Measurements from ENCODE around the gene ZDHHC13. TPM values are rescaled to one million over a fixed set of nuclear protein-coding genes. Genes with fewer than 3 reads are reported as not detected.

Gene ZDHHC13
- total and polyA plus RNA-seq, 2 donors (not counting 1 experiment from before 2014, with no cell fraction given) = 8.8 to 21.7 TPM

DNA sequence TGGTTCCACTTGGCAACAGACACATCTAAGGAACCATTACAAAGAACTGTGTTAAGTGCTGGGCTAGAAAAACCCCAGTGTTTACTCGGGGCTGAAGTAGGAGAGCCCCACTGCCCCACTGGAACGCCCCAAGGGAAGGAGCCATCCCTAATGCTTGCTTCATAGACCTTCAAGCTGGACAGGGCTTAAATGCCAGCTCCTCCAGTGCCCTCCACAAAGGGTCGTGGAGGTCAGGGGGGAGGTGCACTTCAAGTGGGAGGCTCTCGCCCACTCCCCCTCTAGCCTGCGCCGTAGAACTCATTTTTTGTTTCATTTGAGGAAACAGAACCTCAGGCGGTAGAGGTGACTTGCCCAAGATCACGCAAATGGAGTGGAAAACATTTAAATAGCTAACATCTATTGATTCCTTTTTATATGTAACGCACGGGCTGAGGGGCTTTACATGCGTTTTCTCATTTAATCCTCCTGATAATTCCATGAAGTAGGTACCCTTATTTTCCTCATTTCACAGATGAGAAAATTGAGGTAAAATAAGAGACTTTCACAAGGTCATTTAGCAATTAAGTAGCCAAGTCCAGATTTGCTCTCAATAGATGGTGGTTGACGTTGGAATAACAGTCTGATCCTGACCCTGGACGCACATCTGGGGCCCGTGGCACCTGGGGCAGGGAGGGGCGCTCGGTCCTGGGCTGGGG lies 545 bp upstream of the ZDHHC13 start:
- H3K9ac ChIP-seq (ENCODE audit: low read length) = peak overlapping the region; percentile 94
- H3K27ac ChIP-seq (ENCODE audit: low read length in 2 of 2) = peak overlapping the region in 1 of 2 donors; percentile 83
- no peaks in the 10 kb centered on the region for H4K20me1 ChIP-seq (ENCODE audit: control insufficient read depth, insufficient read depth, low read length, poor library complexity, severe bottlenecking)
- 16% methylated on average over 7 of the region's 16 CpGs for WGBS (ENCODE audit: insufficient coverage)
- H3K4me3 Mint-ChIP-seq = peak overlapping the region; percentile 96
- no peaks in the 10 kb centered on the region for H3K9me3 Mint-ChIP-seq (ENCODE audit: insufficient read depth)
- no peaks in the 10 kb centered on the region for H3K9me3 ChIP-seq (ENCODE audit: control extremely low read depth in 1 of 3, control insufficient read depth in 2 of 3, insufficient read depth in 1 of 3, low read length in 2 of 3)
- no peak for TF ChIP-seq EZH2 (IDR thresholded peaks at IDR 0.05; ENCODE audit: borderline replicate concordance, insufficient read depth, low read depth, low read length, poor library complexity, severe bottlenecking)
- TF ChIP-seq, protein P1, sequence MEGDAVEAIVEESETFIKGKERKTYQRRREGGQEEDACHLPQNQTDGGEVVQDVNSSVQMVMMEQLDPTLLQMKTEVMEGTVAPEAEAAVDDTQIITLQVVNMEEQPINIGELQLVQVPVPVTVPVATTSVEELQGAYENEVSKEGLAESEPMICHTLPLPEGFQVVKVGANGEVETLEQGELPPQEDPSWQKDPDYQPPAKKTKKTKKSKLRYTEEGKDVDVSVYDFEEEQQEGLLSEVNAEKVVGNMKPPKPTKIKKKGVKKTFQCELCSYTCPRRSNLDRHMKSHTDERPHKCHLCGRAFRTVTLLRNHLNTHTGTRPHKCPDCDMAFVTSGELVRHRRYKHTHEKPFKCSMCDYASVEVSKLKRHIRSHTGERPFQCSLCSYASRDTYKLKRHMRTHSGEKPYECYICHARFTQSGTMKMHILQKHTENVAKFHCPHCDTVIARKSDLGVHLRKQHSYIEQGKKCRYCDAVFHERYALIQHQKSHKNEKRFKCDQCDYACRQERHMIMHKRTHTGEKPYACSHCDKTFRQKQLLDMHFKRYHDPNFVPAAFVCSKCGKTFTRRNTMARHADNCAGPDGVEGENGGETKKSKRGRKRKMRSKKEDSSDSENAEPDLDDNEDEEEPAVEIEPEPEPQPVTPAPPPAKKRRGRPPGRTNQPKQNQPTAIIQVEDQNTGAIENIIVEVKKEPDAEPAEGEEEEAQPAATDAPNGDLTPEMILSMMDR (IDR thresholded peaks at IDR 0.05) = no peak
- H3K79me2 ChIP-seq (ENCODE audit: control insufficient read depth, insufficient read depth, low read length) = peaks cover 49% of the 10 kb centered on the region
- H3K4me2 ChIP-seq (replicated peaks; ENCODE audit: low read depth, low read length, poor library complexity, severe bottlenecking) = peak overlapping the region; percentile 83
- peak overlapping the region; percentile 19 to 90 (median 87) for H3K4me3 ChIP-seq (ENCODE audit: control extremely low read depth in 1 of 5, extremely low read depth in 1 of 5, insufficient read depth in 1 of 5, low read depth in 2 of 5, low read length in 4 of 5)
- no peaks in the 10 kb centered on the region for H3K36me3 ChIP-seq (replicated peaks in 1 of 2; ENCODE audit: control extremely low read depth in 1 of 2, control insufficient read depth in 1 of 2, extremely low read depth in 1 of 2, insufficient read depth in 2 of 2, low read length in 1 of 2)
- peaks cover 17 to 19% of the 10 kb centered on the region in 2 donors for H3K4me1 ChIP-seq (ENCODE audit: control insufficient read depth in 2 of 2, insufficient read depth in 2 of 2, low read length in 2 of 2)
- intact Hi-C loops (cut with micrococcal nuclease) = loop anchor here (2.0 to 10.0 kb wide), 5 partner anchors 40 to 1912 kb away; partner anchors contain the start of genes E2F8, NAV2, PIK3C2A and PRMT3
- peaks cover 46% of the 10 kb centered on the region for H3K4me1 Mint-ChIP-seq
- H3K27me3 Mint-ChIP-seq = peaks cover 4% of the 10 kb centered on the region
- H3K27me3 ChIP-seq (replicated peaks in 1 of 4; ENCODE audit: control extremely low read depth in 1 of 4, control insufficient read depth in 3 of 4, insufficient read depth in 4 of 4, low read length in 3 of 4) = no peaks in the 10 kb centered on the region
- DNase-seq (no peak), ATAC-seq (ENCODE audit: low read depth) (no peak)
- H3K27ac Mint-ChIP-seq = peak overlapping the region; percentile 87
- CTCF ChIA-PET = interaction anchor here (0.8 to 1.3 kb wide), 4 partner anchors 12 to 122 kb away, joined by 3 to 4 read pairs (median 3); no protein-coding TSS in a partner anchor
- H2AFZ ChIP-seq (ENCODE audit: insufficient read depth, low read depth, low read length, poor library complexity, severe bottlenecking) = peak overlapping the region; percentile 93
- POLR2A ChIA-PET = interaction anchor here (0.7 kb wide), 1 partner anchor 26 kb away, joined by 3 read pairs; no protein-coding TSS in a partner anchor

DNA sequence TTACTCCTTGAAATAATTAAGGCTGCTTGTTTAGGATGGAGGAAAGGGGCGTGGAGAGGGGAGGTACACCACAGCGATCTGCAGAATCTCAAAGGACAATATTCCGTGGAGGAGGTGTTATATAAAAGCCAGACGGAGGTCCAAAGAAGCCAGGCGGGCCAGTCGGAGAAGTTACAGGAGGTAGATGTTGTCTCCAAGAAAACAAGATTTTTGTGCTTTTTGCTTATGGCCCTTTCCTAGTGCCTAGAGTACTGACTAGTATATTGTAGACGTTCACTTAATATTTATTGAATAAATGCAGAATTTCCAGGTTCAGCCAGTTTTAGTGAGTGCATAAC lies 761 bp downstream of the ZDHHC13 start:
- 29% methylated on average over 6 of the region's 7 CpGs for WGBS (ENCODE audit: insufficient coverage)
- intact Hi-C loops (cut with micrococcal nuclease) = loop anchor here (2.0 to 10.0 kb wide), 5 partner anchors 41 to 1913 kb away; partner anchors contain the start of genes E2F8, NAV2, PIK3C2A and PRMT3
- Histone ChIP-seq H3K4me2 (replicated peaks; ENCODE audit: low read depth, low read length, poor library complexity, severe bottlenecking) (peak overlapping the region; percentile 83), H2AFZ (ENCODE audit: insufficient read depth, low read depth, low read length, poor library complexity, severe bottlenecking) (peak overlapping the region; percentile 93), H3K4me1 (ENCODE audit: control insufficient read depth in 2 of 2, insufficient read depth in 2 of 2, low read length in 2 of 2) (peaks cover 17 to 19% of the 10 kb centered on the region in 2 donors), H3K79me2 (ENCODE audit: control insufficient read depth, insufficient read depth, low read length) (peaks cover 55% of the 10 kb centered on the region), H3K36me3 (replicated peaks in 1 of 2; ENCODE audit: control extremely low read depth in 1 of 2, control insufficient read depth in 1 of 2, extremely low read depth in 1 of 2, insufficient read depth in 2 of 2, low read length in 1 of 2) (no peaks in the 10 kb centered on the region), H3K9me3 (ENCODE audit: control extremely low read depth in 1 of 3, control insufficient read depth in 2 of 3, insufficient read depth in 1 of 3, low read length in 2 of 3) (no peaks in the 10 kb centered on the region), H4K20me1 (ENCODE audit: control insufficient read depth, insufficient read depth, low read length, poor library complexity, severe bottlenecking) (no peaks in the 10 kb centered on the region), H3K9ac (ENCODE audit: low read length) (peak overlapping the region; percentile 94), H3K27me3 (replicated peaks in 1 of 4; ENCODE audit: control extremely low read depth in 1 of 4, control insufficient read depth in 3 of 4, insufficient read depth in 4 of 4, low read length in 3 of 4) (no peaks in the 10 kb centered on the region), H3K4me3 (ENCODE audit: control extremely low read depth in 1 of 5, extremely low read depth in 1 of 5, insufficient read depth in 1 of 5, low read depth in 2 of 5, low read length in 4 of 5) (peak overlapping the region; percentile 11 to 90 (median 87)), H3K27ac (ENCODE audit: low read length in 2 of 2) (peak overlapping the region in 1 of 2 donors; percentile 83)
- H3K4me3 Mint-ChIP-seq = peak overlapping the region; percentile 96
- H3K27ac Mint-ChIP-seq = peak overlapping the region; percentile 65
- ChIA-PET POLR2A (no interaction called here), CTCF (interaction anchor here (1.3 kb wide), 1 partner anchor 10 kb away, joined by 3 read pairs; no protein-coding TSS in a partner anchor)
- no peak for DNase-seq
- no peak for TF ChIP-seq EZH2 (IDR thresholded peaks at IDR 0.05; ENCODE audit: borderline replicate concordance, insufficient read depth, low read depth, low read length, poor library complexity, severe bottlenecking)
- TF ChIP-seq, protein P1 (IDR thresholded peaks at IDR 0.05) = no peak
- no peak for ATAC-seq (ENCODE audit: low read depth)
- peaks cover 51% of the 10 kb centered on the region for H3K4me1 Mint-ChIP-seq
- no peaks in the 10 kb centered on the region for H3K9me3 Mint-ChIP-seq (ENCODE audit: insufficient read depth)
- H3K27me3 Mint-ChIP-seq = no peaks in the 10 kb centered on the region
